Measurements from ENCODE around the gene ATF4. TPM values are rescaled to one million over a fixed set of nuclear protein-coding genes. Genes with fewer than 3 reads are reported as not detected.

ATF4 gene
- total and polyA plus RNA-seq, 2 of the 13 experiments (the other 11 are each of a cell fraction or from before 2014, with no cell fraction given), result 486 to 1,297 TPM

DNA sequence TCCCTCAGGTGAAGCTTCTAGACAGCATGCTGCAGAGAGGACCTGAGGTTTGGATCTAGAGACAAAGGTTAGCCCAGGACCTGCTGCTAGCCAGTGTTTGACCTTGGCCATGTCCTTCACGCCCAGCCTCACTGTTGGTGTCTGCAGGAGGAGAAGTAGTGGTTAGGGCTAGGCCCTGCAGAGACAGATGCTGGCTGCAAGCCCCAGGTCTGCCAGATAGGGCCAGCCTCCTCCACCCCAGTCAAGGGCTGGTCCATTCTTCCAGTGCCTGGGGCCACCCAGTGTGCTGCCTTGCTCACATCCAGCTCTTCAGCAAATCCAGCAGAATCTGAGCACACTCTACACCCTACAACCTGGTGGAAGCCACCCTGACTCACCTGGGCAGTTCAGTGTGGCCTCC lies 39.8 kb upstream of the ATF4 start (continued):
- TF ChIP-seq, protein P1, sequence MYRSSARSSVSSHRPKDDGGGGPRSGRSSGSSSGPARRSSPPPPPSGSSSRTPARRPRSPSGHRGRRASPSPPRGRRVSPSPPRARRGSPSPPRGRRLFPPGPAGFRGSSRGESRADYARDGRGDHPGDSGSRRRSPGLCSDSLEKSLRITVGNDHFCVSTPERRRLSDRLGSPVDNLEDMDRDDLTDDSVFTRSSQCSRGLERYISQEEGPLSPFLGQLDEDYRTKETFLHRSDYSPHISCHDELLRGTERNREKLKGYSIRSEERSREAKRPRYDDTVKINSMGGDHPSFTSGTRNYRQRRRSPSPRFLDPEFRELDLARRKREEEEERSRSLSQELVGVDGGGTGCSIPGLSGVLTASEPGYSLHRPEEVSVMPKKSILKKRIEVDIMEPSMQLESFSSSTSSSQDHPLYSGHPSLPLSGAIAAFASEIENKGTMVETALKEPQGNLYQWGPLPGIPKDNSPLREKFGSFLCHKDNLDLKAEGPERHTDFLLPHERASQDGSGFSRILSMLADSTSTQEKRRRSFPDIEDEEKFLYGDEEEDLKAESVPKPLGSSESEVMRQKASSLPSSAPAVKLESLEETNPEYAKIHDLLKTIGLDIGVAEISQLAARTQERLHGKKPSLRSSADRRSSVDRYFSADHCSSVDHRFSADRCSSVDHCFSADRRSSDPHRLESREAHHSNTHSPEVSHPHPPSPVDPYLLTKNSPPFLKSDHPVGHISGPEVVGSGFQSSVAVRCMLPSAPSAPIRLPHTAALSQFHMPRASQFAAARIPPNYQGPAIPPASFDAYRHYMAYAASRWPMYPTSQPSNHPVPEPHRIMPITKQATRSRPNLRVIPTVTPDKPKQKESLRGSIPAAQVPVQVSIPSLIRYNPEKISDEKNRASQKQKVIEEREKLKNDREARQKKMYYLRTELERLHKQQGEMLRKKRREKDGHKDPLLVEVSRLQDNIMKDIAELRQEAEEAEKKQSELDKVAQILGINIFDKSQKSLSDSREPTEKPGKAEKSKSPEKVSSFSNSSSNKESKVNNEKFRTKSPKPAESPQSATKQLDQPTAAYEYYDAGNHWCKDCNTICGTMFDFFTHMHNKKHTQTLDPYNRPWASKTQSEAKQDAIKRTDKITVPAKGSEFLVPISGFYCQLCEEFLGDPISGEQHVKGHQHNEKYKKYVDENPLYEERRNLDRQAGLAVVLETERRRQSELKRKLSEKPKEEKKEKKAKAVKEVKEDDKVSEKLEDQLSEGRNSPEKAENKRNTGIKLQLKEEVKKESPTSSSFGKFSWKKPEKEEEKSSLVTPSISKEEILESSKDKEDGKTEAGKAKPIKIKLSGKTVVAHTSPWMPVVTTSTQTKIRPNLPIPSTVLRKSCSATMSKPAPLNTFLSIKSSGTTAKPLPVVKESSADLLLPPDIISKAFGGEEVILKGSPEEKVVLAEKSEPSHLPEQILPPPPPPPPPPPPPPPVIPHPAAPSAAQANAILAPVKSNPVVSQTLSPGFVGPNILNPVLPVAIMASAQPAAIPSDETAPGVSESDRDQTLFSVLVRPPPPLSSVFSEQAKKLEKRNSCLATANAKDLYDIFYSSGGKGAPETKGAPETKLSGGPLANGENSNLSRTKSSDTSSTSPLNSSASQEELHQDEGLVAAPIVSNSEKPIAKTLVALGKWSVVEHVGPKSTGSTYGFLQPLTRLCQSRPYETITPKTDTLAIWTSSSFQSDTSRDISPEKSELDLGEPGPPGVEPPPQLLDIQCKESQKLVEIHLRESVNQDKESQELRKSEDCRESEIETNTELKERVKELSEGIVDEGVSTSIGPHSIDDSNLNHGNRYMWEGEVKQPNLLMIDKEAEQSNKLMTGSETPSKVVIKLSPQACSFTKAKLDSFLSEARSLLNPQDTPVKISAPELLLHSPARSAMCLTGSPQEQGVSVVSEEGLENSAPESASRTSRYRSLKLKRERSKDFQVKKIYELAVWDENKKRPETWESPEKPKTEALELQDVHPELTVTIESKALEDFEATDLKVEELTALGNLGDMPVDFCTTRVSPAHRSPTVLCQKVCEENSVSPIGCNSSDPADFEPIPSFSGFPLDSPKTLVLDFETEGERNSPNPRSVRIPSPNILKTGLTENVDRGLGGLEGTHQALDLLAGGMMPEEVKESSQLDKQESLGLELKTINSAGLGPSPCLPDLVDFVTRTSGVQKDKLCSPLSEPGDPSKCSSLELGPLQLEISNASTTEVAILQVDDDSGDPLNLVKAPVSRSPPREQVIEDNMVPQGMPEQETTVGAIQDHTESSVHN (CRISPR knock-in tag; IDR thresholded peaks at IDR 0.05), result no peak

DNA sequence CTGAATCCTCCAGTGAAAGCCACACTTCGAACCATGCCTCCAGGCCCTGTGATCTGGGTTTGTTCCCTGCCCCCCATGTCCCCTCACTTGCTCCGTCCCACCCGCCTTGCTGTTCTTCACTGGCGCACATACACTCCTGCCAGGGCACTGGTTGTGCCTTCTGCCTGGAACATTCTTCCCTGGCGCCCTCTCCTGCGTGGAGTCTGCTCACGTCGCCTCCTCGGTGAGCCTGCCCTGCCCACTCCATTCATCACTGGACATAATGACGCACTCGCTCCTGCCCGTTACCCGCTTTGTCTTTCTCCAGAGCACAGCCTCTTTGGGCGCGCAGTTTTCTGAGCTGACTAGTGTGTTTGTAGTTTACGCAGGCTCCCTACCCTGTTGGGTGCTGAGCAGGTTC lies 39.3 kb upstream of the ATF4 start:
- in situ Hi-C loops (cut with HindIII; ENCODE audit: extremely low pct_ligation_motif_present, low pct_unique_long_range_greater_than_20kb) (no loop called here), intact Hi-C loops (cut with micrococcal nuclease; ENCODE audit: unreplicated experiment) (no loop called here)
- no peak for ATAC-seq
- 67% methylated on average over 16 of the region's 16 CpGs for WGBS (ENCODE audit: low lambda C conversion rate)
- H3K9me3 ChIP-seq (ENCODE audit: low read length), result no peaks in the 10 kb centered on the region
- no peak for DNase-seq (ENCODE audit: low spot score)
- H3K27ac ChIP-seq (ENCODE audit: extremely low read length, insufficient read depth, low read length), result no peak overlapping the region
- CTCF ChIA-PET (ENCODE audit: low intra/inter-chr PET ratio, low total read pairs), result no interaction called here
- BruUV-seq (replicated peaks), result no TSS peak
- POLR2A ChIA-PET, result no interaction called here
- H3K9ac ChIP-seq (ENCODE audit: insufficient read depth, low read depth, low read length), result no peak overlapping the region
- H3K27me3 ChIP-seq (ENCODE audit: control insufficient read depth in 1 of 2, insufficient read depth in 2 of 2, low read length in 2 of 2), result no peaks in the 10 kb centered on the region; a peak in 1 of 5 replicates
- H3K4me3 ChIP-seq (replicated peaks in 1 of 3; ENCODE audit: insufficient read depth in 1 of 3, low read depth in 2 of 3, low read length in 3 of 3), result no peak overlapping the region
- FAIRE-seq, result no peak
- TF ChIP-seq ZNF12 (CRISPR knock-in tag; IDR thresholded peaks at IDR 0.05), result no peak
- no peak for TF ChIP-seq MZF1 (CRISPR knock-in tag; IDR thresholded peaks at IDR 0.05; ENCODE audit: borderline replicate concordance)
- TF ChIP-seq MAFG (CRISPR knock-in tag; IDR thresholded peaks at IDR 0.05), result no peak
- TF ChIP-seq, protein P2, sequence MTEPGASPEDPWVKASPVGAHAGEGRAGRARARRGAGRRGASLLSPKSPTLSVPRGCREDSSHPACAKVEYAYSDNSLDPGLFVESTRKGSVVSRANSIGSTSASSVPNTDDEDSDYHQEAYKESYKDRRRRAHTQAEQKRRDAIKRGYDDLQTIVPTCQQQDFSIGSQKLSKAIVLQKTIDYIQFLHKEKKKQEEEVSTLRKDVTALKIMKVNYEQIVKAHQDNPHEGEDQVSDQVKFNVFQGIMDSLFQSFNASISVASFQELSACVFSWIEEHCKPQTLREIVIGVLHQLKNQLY (CRISPR knock-in tag; IDR thresholded peaks at IDR 0.05), result no peak
- TF ChIP-seq, protein P3, sequence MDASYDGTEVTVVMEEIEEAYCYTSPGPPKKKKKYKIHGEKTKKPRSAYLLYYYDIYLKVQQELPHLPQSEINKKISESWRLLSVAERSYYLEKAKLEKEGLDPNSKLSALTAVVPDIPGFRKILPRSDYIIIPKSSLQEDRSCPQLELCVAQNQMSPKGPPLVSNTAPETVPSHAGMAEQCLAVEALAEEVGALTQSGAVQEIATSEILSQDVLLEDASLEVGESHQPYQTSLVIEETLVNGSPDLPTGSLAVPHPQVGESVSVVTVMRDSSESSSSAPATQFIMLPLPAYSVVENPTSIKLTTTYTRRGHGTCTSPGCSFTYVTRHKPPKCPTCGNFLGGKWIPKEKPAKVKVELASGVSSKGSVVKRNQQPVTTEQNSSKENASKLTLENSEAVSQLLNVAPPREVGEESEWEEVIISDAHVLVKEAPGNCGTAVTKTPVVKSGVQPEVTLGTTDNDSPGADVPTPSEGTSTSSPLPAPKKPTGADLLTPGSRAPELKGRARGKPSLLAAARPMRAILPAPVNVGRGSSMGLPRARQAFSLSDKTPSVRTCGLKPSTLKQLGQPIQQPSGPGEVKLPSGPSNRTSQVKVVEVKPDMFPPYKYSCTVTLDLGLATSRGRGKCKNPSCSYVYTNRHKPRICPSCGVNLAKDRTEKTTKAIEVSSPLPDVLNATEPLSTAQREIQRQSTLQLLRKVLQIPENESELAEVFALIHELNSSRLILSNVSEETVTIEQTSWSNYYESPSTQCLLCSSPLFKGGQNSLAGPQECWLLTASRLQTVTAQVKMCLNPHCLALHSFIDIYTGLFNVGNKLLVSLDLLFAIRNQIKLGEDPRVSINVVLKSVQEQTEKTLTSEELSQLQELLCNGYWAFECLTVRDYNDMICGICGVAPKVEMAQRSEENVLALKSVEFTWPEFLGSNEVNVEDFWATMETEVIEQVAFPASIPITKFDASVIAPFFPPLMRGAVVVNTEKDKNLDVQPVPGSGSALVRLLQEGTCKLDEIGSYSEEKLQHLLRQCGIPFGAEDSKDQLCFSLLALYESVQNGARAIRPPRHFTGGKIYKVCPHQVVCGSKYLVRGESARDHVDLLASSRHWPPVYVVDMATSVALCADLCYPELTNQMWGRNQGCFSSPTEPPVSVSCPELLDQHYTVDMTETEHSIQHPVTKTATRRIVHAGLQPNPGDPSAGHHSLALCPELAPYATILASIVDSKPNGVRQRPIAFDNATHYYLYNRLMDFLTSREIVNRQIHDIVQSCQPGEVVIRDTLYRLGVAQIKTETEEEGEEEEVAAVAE (CRISPR knock-in tag; IDR thresholded peaks at IDR 0.05; ENCODE audit: borderline replicate concordance), result no peak
- no peaks in the 10 kb centered on the region for H3K79me2 ChIP-seq (ENCODE audit: insufficient read depth, low read length)
- no peaks in the 10 kb centered on the region for H3K36me3 ChIP-seq (replicated peaks in 1 of 2; ENCODE audit: control insufficient read depth in 1 of 2, insufficient read depth in 2 of 2, low read length in 2 of 2)
- no peaks in the 10 kb centered on the region for H3K4me1 ChIP-seq (ENCODE audit: insufficient read depth, low read length)
- H3K4me2 ChIP-seq (ENCODE audit: low read depth, low read length), result no peak overlapping the region
- no peaks in the 10 kb centered on the region for H4K20me1 ChIP-seq (ENCODE audit: insufficient read depth, low read length)
- no peak overlapping the region for H2AFZ ChIP-seq (ENCODE audit: low read length)

Measured in HepG2 (cell line).